ENCODE results near the gene COMMD7. TPM values are rescaled to one million over a fixed set of nuclear protein-coding genes. Genes with fewer than 3 reads are reported as not detected.
A peak's percentile ranks its signal among the peaks of the same experiment; 100 is the strongest.

Gene COMMD7
- total and polyA plus RNA-seq, 9 of the 15 experiments (the other 6 are each of a cell fraction or from before 2014, with no cell fraction given) = 11.9 to 69.1 (median 34.7) TPM

DNA sequence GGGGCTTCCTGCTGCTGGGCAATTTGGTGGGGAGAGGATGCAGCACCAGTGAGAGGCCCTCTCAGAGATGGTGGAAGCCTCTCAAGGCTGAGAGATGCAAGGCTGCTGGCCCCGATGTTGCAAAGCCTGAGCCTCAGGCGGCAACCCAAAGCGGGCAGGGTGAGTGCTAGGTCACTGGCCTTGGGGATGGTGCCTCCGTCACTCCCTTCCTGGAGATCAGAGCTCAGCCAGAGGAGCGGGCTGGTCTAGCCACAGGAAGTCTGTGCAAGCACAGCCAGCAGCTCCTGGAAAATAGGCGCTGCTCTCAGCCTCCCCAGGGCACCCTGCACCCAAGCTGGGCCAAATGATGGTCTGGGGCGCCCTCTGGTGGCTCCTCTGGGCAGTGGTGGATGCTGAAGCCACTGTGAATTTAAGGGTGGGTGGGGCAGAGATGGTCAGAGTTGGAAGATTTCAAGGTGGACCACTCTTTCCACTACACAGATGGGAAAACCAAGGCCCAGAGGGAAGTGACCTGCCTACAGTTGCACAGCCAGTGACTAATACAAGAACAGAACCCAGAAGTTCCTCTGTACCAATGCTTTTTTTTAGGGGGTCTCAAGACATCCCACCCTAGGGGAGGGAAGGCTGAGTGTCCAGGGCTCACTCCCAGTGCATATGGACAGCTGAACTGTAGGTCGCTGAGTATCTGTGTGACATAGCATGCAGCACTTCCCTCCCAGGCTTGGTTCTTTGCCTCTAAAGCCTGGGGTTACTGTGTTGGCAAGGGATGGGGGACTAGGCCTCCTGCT, 90.3 kb downstream of the COMMD7 start (continued):
- TF ChIP-seq KAT7 (CRISPR knock-in tag; IDR thresholded peaks at IDR 0.05; ENCODE audit: borderline replicate concordance) (no peak; the same call in 1 of the 2 replicates), SMC3 (conservative IDR thresholded peaks at IDR 0.05; ENCODE audit: insufficient read depth, low read depth, low read length) (peak; percentile 100), ZNF224 (CRISPR knock-in tag; IDR thresholded peaks at IDR 0.05) (no peak), ZNF121 (CRISPR knock-in tag; conservative IDR thresholded peaks at IDR 0.05) (no peak; the same call in 1 of the 2 replicates), RBM22 (IDR thresholded peaks at IDR 0.05; ENCODE audit: low read depth, low read length, poor library complexity, severe bottlenecking) (no peak), NUFIP1 (IDR thresholded peaks at IDR 0.05; ENCODE audit: partially characterized antibody) (no peak), ZBTB1 (CRISPR knock-in tag; IDR thresholded peaks at IDR 0.05; ENCODE audit: borderline replicate concordance, low read depth) (no peak), ZNF785 (CRISPR knock-in tag; IDR thresholded peaks at IDR 0.05) (no peak)
- TF ChIP-seq, protein P1, sequence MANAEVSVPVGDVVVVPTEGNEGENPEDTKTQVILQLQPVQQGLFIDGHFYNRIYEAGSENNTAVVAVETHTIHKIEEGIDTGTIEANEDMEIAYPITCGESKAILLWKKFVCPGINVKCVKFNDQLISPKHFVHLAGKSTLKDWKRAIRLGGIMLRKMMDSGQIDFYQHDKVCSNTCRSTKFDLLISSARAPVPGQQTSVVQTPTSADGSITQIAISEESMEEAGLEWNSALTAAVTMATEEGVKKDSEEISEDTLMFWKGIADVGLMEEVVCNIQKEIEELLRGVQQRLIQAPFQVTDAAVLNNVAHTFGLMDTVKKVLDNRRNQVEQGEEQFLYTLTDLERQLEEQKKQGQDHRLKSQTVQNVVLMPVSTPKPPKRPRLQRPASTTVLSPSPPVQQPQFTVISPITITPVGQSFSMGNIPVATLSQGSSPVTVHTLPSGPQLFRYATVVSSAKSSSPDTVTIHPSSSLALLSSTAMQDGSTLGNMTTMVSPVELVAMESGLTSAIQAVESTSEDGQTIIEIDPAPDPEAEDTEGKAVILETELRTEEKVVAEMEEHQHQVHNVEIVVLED (CRISPR knock-in tag; IDR thresholded peaks at IDR 0.05) = no peak
- TF ChIP-seq, protein P2, sequence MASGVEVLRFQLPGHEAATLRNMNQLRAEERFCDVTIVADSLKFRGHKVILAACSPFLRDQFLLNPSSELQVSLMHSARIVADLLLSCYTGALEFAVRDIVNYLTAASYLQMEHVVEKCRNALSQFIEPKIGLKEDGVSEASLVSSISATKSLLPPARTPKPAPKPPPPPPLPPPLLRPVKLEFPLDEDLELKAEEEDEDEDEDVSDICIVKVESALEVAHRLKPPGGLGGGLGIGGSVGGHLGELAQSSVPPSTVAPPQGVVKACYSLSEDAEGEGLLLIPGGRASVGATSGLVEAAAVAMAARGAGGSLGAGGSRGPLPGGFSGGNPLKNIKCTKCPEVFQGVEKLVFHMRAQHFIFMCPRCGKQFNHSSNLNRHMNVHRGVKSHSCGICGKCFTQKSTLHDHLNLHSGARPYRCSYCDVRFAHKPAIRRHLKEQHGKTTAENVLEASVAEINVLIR (CRISPR knock-in tag; IDR thresholded peaks at IDR 0.05) = no peak
- TF ChIP-seq, protein P3, sequence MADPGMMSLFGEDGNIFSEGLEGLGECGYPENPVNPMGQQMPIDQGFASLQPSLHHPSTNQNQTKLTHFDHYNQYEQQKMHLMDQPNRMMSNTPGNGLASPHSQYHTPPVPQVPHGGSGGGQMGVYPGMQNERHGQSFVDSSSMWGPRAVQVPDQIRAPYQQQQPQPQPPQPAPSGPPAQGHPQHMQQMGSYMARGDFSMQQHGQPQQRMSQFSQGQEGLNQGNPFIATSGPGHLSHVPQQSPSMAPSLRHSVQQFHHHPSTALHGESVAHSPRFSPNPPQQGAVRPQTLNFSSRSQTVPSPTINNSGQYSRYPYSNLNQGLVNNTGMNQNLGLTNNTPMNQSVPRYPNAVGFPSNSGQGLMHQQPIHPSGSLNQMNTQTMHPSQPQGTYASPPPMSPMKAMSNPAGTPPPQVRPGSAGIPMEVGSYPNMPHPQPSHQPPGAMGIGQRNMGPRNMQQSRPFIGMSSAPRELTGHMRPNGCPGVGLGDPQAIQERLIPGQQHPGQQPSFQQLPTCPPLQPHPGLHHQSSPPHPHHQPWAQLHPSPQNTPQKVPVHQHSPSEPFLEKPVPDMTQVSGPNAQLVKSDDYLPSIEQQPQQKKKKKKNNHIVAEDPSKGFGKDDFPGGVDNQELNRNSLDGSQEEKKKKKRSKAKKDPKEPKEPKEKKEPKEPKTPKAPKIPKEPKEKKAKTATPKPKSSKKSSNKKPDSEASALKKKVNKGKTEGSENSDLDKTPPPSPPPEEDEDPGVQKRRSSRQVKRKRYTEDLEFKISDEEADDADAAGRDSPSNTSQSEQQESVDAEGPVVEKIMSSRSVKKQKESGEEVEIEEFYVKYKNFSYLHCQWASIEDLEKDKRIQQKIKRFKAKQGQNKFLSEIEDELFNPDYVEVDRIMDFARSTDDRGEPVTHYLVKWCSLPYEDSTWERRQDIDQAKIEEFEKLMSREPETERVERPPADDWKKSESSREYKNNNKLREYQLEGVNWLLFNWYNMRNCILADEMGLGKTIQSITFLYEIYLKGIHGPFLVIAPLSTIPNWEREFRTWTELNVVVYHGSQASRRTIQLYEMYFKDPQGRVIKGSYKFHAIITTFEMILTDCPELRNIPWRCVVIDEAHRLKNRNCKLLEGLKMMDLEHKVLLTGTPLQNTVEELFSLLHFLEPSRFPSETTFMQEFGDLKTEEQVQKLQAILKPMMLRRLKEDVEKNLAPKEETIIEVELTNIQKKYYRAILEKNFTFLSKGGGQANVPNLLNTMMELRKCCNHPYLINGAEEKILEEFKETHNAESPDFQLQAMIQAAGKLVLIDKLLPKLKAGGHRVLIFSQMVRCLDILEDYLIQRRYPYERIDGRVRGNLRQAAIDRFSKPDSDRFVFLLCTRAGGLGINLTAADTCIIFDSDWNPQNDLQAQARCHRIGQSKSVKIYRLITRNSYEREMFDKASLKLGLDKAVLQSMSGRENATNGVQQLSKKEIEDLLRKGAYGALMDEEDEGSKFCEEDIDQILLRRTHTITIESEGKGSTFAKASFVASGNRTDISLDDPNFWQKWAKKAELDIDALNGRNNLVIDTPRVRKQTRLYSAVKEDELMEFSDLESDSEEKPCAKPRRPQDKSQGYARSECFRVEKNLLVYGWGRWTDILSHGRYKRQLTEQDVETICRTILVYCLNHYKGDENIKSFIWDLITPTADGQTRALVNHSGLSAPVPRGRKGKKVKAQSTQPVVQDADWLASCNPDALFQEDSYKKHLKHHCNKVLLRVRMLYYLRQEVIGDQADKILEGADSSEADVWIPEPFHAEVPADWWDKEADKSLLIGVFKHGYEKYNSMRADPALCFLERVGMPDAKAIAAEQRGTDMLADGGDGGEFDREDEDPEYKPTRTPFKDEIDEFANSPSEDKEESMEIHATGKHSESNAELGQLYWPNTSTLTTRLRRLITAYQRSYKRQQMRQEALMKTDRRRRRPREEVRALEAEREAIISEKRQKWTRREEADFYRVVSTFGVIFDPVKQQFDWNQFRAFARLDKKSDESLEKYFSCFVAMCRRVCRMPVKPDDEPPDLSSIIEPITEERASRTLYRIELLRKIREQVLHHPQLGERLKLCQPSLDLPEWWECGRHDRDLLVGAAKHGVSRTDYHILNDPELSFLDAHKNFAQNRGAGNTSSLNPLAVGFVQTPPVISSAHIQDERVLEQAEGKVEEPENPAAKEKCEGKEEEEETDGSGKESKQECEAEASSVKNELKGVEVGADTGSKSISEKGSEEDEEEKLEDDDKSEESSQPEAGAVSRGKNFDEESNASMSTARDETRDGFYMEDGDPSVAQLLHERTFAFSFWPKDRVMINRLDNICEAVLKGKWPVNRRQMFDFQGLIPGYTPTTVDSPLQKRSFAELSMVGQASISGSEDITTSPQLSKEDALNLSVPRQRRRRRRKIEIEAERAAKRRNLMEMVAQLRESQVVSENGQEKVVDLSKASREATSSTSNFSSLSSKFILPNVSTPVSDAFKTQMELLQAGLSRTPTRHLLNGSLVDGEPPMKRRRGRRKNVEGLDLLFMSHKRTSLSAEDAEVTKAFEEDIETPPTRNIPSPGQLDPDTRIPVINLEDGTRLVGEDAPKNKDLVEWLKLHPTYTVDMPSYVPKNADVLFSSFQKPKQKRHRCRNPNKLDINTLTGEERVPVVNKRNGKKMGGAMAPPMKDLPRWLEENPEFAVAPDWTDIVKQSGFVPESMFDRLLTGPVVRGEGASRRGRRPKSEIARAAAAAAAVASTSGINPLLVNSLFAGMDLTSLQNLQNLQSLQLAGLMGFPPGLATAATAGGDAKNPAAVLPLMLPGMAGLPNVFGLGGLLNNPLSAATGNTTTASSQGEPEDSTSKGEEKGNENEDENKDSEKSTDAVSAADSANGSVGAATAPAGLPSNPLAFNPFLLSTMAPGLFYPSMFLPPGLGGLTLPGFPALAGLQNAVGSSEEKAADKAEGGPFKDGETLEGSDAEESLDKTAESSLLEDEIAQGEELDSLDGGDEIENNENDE (IDR thresholded peaks at IDR 0.05; ENCODE audit: low read depth, low read length) = no peak
